ENCODE results near the gene MESP1.

- TF ChIP-seq, protein P1, sequence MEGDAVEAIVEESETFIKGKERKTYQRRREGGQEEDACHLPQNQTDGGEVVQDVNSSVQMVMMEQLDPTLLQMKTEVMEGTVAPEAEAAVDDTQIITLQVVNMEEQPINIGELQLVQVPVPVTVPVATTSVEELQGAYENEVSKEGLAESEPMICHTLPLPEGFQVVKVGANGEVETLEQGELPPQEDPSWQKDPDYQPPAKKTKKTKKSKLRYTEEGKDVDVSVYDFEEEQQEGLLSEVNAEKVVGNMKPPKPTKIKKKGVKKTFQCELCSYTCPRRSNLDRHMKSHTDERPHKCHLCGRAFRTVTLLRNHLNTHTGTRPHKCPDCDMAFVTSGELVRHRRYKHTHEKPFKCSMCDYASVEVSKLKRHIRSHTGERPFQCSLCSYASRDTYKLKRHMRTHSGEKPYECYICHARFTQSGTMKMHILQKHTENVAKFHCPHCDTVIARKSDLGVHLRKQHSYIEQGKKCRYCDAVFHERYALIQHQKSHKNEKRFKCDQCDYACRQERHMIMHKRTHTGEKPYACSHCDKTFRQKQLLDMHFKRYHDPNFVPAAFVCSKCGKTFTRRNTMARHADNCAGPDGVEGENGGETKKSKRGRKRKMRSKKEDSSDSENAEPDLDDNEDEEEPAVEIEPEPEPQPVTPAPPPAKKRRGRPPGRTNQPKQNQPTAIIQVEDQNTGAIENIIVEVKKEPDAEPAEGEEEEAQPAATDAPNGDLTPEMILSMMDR (IDR thresholded peaks at IDR 0.05): no peak
- TF ChIP-seq POLR2A (IDR thresholded peaks at IDR 0.05): no peak
These were observed 4.7 kb upstream of the MESP1 start for GRCh38 chr15:89755701-89756100.
